GM19438 (cell line): Measurements from ENCODE around the gene OSM.

ENCODE experiments used
- ATAC-seq: cut with Tn5 transposase; IDR thresholded peaks from one replicate; pipeline ENCODE4 v1.9.1; 2021; ENCODE audit warnings: low read depth; ENCODE audit not compliant: unreplicated experiment

Gene OSM

GRCh38 chr22:30212996-30213441 is 53.6 kb downstream of the OSM start:
- ATAC-seq = no peak
